Stomach (tissue), 9 donors: Measurements from ENCODE around the gene CARD16. TPM values are rescaled to one million over a fixed set of nuclear protein-coding genes. Genes with fewer than 3 reads are reported as not detected.
A peak's percentile ranks its signal among the peaks of the same experiment; 100 is the strongest.

Experiments
- DNase-seq, 2 donors: peaks; one replicate each; pipeline versions ENCODE4 v3.0.0 to v3.0.0-alpha.2; 2013 to 2019
- H3K27ac ChIP-seq, 5 donors: fragments of 200-600 bp in 4 of 5; sonication (generic) in 4 of 5; one replicate each; pipeline ENCODE4 v1.5.1; 2013 to 2019; ENCODE audit warnings: mild to moderate bottlenecking in 1 of 5, moderate library complexity in 1 of 5
- H3K27me3 ChIP-seq, 3 donors: fragments of 200-600 bp; sonication (generic); one replicate each; pipeline ENCODE4 v1.5.1; 2017 to 2019; ENCODE audit warnings: mixed run types in 1 of 3
- H3K36me3 ChIP-seq, 4 donors: fragments of 200-600 bp; sonication (generic); 1 replicate in 3 of 4; 2 replicates in 1 of 4; pipeline ENCODE4 v1.5.1; 2016 to 2019
- H3K4me1 ChIP-seq, 4 donors: fragments of 200-600 bp; sonication (generic); one replicate each; pipeline ENCODE4 v1.5.1; 2016 to 2019
- H3K4me3 ChIP-seq, 4 donors: fragments of 200-600 bp; sonication (generic) in 3 of 4; one replicate each; pipeline ENCODE4 v1.5.1; 2016 to 2019; ENCODE audit warnings: mild to moderate bottlenecking in 1 of 4
- H3K9me3 ChIP-seq, 4 donors: fragments of 200-600 bp; sonication (generic); one replicate each; pipeline ENCODE4 v1.5.1; 2016 to 2019
- CTCF ChIP-seq, 7 experiments: fragments of 450-650 bp in 4 of 7; fragments of 200-600 bp in 3 of 7; sonication (generic) in 3 of 7; IDR thresholded peaks; one replicate each; pipeline ENCODE4 v1.5.1; 2016 to 2019; ENCODE audit warnings: antibody characterized with exemption in 7 of 7, control low read depth in 2 of 7, mild to moderate bottlenecking in 1 of 7
- EP300 ChIP-seq: sonication (generic); formaldehyde crosslinking; IDR thresholded peaks from one replicate; pipeline ENCODE4 v1.6.1; 2017; ENCODE audit warnings: antibody characterized with exemption
- POLR2A ChIP-seq, 4 donors: fragments of 450-650 bp; IDR thresholded peaks; one replicate each; pipeline ENCODE4 v1.6.1; 2016; ENCODE audit warnings: antibody characterized with exemption in 4 of 4, control low read depth in 2 of 4, mild to moderate bottlenecking in 1 of 4, moderate library complexity in 1 of 4
- POLR2AphosphoS5 ChIP-seq, 3 donors: sonication (generic); formaldehyde crosslinking; IDR thresholded peaks; one replicate each; pipeline ENCODE4 v1.6.1; 2016; ENCODE audit warnings: antibody characterized with exemption in 3 of 3
- WGBS, 5 donors: extraction: QIAGEN DNeasy Blood & Tissue Kit in 3 of 5; methylation state at CpG; one replicate each; pipeline versions ENCODE4 v1.1.5 to v1.1.7; 2013 to 2018; 5-methylcytosine and 5-hydroxymethylcytosine counted together
- intact Hi-C: fragments of 100-400 bp; cut with DNase I; formaldehyde crosslinking; loops from one replicate; pipeline ENCODE4 v1.15.1; 2023; ENCODE audit warnings: low total_unique reads
- polyA plus RNA-seq, 3 donors: library from polyadenylated mRNA; stranded (reverse); fragments of 200-250 nt; gene quantifications; one replicate each; pipeline ENCODE4 v1.2.3, GENCODE V29; 2013
- total RNA-seq, 5 donors: library from RNA; depleted of rRNA; stranded (reverse); fragments of >200 nt; gene quantifications; one replicate each; pipeline versions ENCODE4 v1.1.0 to v1.2.3, GENCODE V29; 2014 to 2016
- donor health status: healthy with polysubstance abuse.
- donor health status: Bipolar disorder and iron deficiency.
- donor health status: healthy.

Gene CARD16
- total and polyA plus RNA-seq, 8 donors, result 6.6 to 68.3 (median 52.0) TPM; not detected in 3

DNA sequence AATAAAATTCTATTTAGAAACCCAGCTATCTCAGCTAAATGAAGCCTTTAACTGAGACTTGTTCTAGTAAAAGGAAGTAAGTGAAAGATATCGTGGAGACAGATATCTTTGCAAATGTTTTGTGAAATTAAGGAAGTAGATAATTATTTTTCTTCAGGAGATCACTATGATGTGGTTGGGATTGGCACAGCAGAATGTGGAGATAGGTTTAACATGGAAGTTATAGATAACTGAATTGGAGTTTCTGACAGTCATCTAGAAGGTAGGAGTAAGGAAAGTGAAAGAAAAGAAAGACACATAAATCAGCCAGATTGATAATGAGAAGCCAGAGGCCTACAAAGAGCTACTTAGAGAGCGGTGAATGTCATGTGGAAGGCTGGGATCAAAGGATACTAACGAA is 17.5 kb downstream of the CARD16 start:
- Histone ChIP-seq H3K27ac (no peak overlapping the region), H3K4me1 (peaks cover 0 to 20% (median under 1%) of the 10 kb centered on the region in 4 donors), H3K9me3 (no peaks in the 10 kb centered on the region), H3K4me3 (no peak overlapping the region), H3K36me3 (peaks cover 0 to 67% (median 51%) of the 10 kb centered on the region in 4 donors), H3K27me3 (no peaks in the 10 kb centered on the region)
- intact Hi-C loops, result no loop called here
- 64 to 69% (median 66%) methylated on average over 3 of the region's 3 CpGs for WGBS, 5 donors
- TF ChIP-seq EP300 (no peak), POLR2A (IDR thresholded peaks at IDR 0.05) (no peak), POLR2AphosphoS5 (IDR thresholded peaks at IDR 0.05) (no peak), CTCF (IDR thresholded peaks at IDR 0.05) (no peak)
- no peak for DNase-seq

- Histone ChIP-seq H3K27me3 (no peaks in the 10 kb centered on the region), H3K4me3 (no peak overlapping the region), H3K27ac (no peak overlapping the region), H3K9me3 (no peaks in the 10 kb centered on the region), H3K36me3 (peaks cover 0 to 47% (median 33%) of the 10 kb centered on the region in 4 donors), H3K4me1 (peaks cover 0 to 12% (median 0%) of the 10 kb centered on the region in 4 donors)
- no peak for DNase-seq
- TF ChIP-seq POLR2A (IDR thresholded peaks at IDR 0.05), result no peak
- TF ChIP-seq EP300, result no peak
- no peak for TF ChIP-seq POLR2AphosphoS5 (IDR thresholded peaks at IDR 0.05)
- no peak for TF ChIP-seq CTCF (IDR thresholded peaks at IDR 0.05)
- intact Hi-C loops, result no loop called here
- 73 to 100% (median 89%) methylated on average over 1 of the region's 1 CpG for WGBS, 5 donors
Measured at GRCh38 chr11:105024394-105024793, 20.7 kb downstream of the CARD16 start.

DNA sequence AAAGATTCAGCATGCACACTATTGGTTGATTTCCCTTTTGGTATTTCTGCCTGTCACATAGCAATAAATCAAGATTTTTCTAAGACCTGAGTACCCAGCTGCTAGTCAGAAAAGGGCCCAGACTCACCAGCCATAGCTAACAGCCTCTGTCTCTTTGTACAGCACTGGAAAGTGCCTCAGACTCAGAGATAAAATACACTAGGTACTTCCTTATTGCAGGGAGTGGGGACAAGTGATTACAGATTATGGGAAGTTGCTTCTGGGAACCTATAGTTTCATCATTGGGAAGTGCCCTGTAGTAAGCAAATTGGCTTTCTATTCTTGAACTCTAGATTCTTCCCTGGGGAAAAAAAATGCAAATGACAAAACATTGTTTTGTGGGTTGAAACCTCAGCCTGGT is 22.1 kb downstream of the CARD16 start, which contains the start of gene CASP5:
Gene CASP5 (minus strand): TSS at position 166 of the 400 bp plus-strand sequence. CDS start 32 bp downstream, at position 134.
- intact Hi-C loops, result no loop called here
- no peak within 1 kb of the TSS for H3K4me3 ChIP-seq
- H3K27me3 ChIP-seq, result no peaks in the 10 kb centered on the region
- peak within 1 kb of the TSS in 1 of 5 donors; percentile 9 for H3K27ac ChIP-seq
- H3K9me3 ChIP-seq, result no peaks in the 10 kb centered on the region
- TF ChIP-seq CTCF (IDR thresholded peaks at IDR 0.05) (no peak), POLR2A (IDR thresholded peaks at IDR 0.05) (no peak), POLR2AphosphoS5 (IDR thresholded peaks at IDR 0.05) (no peak), EP300 (no peak)
- H3K36me3 ChIP-seq, result peaks cover 0 to 33% (median 20%) of the 10 kb centered on the region in 4 donors
- H3K4me1 ChIP-seq, result peaks cover 0 to 12% (median 0%) of the 10 kb centered on the region in 4 donors
- DNase-seq, result peak in 1 of 2 donors; percentile 23

DNA sequence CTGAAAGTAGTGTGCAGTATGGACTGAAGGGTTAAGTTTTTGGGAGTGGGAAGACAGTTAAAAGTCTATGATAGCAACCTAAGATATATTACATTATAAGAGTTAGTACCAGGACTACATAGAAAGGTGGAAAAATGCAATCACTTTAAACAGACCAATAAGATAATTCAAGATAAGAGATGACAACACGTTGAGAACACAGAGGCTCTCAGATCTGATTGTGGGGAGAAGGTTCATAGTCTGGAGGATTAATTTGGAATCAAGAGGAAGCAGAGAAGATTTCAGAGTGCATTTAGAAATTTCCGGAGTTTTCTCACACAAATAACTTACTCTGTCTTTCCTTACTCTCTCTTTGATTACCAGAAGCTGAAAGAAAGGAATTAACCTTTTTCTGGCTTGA is 22.6 kb downstream of the CARD16 start:
- DNase-seq, result no peak
- Histone ChIP-seq H3K9me3 (no peaks in the 10 kb centered on the region), H3K4me3 (no peak overlapping the region), H3K27ac (peak overlapping the region in 1 of 5 donors; percentile 9), H3K4me1 (peaks cover 0 to 12% (median 0%) of the 10 kb centered on the region in 4 donors), H3K27me3 (no peaks in the 10 kb centered on the region), H3K36me3 (peaks cover 0 to 28% (median 18%) of the 10 kb centered on the region in 4 donors)
- intact Hi-C loops, result no loop called here
- WGBS, 5 donors, result 30 to 48% (median 46%) methylated on average over 2 of the region's 2 CpGs
- TF ChIP-seq EP300, result no peak
- TF ChIP-seq POLR2AphosphoS5 (IDR thresholded peaks at IDR 0.05), result no peak
- no peak for TF ChIP-seq POLR2A (IDR thresholded peaks at IDR 0.05)
- TF ChIP-seq CTCF (IDR thresholded peaks at IDR 0.05), result no peak
